GM19463 (cell line): ENCODE measurements around the gene ERFL.

Experiments used
- ATAC-seq: cut with Tn5 transposase; IDR thresholded peaks from one replicate; pipeline ENCODE4 v1.9.1; 2021; ENCODE audit warnings: mild to moderate bottlenecking, moderate library complexity; ENCODE audit not compliant: unreplicated experiment

ERFL gene

DNA sequence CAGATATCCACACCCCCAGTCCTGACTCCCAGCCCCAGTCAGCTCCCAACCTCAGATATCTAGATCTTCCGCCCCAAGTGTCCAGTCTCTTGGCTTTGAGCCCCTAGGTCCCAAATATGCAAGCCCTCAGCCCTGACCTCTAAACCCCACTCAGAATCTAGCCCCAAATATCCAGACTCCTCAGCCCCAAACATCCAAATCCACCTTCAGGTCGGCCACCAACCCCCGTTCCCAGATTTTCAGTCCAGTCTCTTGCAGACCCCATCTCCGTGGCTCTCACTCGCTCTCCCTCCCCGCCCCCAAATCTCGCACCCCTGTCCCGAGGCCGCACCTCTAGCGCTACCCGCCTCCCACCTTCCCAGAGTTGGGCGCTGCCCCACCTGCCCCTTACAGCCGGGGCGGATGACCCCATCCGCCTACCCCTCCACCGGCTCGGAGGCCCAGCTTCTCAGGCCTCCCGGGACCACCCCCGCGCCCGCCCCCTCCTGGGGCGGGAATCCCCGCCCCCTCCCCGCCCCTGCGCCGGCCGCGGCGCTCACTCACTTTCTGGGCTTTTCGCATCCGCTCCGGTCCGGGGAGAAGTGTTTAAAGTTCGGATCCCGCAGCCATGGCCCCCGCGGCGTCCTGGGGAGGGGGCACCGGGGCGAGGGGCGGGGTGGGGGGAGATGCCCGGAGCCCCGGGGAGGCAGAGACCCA is 604 bp downstream of the ERFL start:
- ATAC-seq, result no peak

- ATAC-seq, result no peak
Measured at GRCh38 chr19:41926763-41927496, 1.3 kb downstream of the ERFL start.

DNA sequence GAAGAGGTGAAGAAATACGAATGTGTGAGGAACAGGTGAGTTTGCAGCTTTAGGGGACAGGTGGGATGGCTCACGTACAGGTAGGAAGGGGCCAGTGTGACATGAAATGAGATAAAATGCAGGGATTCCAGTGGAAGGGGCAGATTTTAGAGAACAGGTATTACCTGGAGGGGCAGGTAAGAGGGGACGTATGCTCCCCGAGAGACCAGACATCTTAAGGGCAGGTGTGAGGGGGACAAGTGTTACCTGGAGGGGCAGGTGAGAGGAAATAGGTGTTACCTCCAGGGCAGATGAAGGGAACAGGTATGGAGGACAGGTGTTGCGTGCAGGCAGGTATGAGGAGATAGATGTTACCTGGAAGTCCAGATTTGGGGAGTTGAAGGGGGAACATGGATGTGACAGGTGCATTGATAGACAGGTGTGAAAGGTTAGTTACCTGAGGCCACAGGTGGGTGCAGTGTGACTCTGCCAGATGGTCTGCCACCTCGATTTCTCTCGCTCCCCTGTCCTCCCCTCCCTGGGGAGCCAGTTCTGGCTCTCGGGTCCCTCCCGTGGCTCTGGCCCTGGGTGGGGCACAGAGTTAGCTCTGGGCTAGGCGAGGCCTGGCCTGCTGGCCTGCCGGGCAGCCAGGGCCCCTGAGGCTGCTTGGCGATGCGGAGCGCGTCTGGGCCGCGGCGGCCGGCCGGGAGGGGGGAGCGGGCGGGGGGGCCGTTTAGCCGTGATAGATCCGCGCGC is 2.1 kb downstream of the ERFL start:
- ATAC-seq, result no peak

- ATAC-seq, result no peak
Measured at GRCh38 chr19:41925208-41926003, 2.8 kb downstream of the ERFL start.

DNA sequence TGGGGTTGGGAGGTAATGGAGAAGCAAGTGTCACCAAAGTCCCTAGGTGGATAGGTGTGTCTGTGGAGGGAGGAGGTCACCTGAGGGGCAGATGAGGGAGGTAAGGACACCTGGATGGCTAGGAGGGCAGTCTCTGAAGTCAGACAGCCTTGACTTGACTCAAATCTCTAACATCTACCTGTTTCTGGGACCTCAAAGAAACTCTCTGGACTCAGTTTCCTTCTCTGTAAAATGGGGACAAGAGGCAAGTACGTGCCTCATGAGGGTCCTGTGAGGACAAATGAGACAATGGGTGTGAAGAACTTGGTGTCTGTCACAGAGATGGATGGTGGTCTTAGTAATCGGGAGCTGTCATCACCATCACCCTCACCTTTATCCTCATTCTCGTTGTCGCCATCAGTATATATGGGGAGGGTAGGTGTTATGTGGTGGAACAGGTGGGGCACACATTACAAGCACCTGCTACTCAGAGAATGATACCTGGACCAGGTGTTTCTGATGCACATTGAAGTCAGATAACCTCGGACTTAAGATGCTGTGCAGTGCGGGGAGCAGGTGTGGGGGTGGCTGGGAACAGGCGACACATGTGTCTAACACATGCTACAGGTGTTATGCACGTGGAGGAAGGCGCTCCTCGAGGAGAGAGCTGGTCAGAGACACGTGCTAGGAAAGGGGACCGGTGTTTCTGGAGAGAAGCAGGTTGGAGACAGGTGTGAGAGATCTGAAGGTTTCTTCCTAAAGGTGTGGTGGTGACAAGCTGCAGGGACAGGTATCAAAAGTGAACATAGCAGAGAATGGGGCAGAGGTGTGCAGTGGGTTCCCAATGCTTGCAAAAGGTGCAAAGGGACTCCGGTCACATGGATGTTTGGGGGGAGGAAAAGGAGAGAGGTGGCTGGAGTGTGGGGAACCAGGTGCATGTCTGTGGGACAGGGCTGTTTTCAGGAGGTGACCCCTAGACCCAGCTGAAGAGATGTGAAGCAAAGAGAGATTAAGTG is 3.8 kb downstream of the ERFL start:
- no peak for ATAC-seq

- ATAC-seq, result no peak
Measured at GRCh38 chr19:41923045-41923788, 5.0 kb downstream of the ERFL start.

DNA sequence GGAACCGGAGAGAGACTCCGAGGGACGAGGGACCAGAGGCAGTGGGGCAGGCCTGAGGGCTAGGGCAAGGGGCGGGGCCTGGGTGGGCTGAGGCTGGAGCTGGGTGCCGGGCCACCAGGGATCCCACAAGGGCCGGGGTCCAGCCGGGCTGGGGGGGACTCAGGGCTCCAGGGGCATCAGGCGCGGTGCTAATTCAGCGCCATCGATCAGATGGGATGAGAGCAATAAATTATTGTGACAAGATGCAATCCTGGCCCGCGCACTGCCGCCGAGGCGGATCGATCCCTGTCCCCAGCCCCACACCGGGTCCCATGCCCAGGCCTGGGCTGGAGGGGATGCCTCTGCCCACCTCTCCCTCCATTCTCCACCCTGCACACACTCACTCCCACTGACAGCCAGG is 5.7 kb downstream of the ERFL start:
- no peak for ATAC-seq

GRCh38 chr19:41921577-41922576 is 6.4 kb downstream of the ERFL start:
- ATAC-seq, result no peak

DNA sequence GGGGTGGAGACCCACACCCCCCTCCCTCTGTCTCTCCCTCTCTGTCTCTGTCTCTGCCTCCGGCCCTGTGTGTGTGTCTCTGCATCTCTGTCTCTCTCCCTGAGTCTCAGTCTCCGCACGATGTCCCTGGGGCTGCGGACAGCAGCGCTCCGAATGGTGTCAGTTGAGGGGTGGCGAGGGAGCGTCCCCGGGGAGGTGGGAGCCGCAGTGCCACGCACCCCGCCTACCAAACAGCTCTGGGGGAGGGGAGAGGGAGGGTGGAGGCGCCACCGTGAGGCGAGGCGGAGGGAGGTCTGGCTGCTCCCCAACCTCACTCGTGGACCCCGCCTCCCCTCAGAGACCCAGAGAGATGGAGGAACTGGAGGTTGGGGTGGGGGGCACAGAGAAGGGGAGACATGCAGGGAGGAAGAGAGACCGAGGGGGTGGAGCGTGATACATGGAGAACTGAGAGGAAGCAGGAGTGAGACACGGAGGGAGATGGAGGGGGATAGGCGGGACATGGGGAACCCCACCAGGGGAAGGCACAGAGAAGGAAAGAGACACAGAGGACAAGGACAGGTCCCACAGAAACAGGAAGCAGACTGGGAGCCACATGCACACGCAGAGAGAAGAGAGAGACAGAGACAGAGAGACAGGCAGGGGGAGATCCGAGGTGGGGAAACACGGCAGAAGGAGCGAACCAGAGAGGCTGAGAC is 7.2 kb downstream of the ERFL start:
- ATAC-seq, result no peak

DNA sequence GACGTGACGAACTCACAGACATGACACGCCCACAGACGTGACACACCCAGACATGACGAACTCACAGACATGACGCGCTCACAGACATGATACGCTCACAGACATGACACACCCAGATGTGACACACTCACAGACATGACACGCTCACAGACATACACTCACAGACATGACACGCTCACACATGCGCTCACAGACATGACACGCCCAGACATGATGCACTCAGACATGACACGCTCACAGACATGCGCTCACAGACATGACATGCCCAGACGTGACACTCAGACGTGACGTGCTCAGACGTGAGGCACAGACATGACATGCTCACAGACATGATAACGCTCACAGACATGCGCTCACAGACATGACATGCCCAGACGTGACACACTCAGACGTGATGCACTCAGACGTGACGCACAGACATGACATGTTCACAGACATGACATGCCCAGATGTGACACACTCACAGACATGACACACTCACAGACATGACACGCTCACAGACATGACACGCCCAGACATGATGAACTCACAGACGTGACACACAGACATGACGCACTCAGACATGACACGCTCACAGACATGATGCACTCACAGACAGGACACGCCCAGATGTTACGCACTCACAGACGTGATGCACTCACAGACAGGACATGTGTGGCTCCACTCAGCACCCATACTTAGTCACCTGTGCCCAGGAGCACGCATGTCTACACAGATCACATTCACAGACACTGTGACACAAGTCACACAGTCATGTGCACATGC is 8.1 kb downstream of the ERFL start:
- ATAC-seq, result no peak

GRCh38 chr19:41918653-41919244 is 9.5 kb downstream of the ERFL start:
- no peak for ATAC-seq

- no peak for ATAC-seq
Measured at GRCh38 chr19:41918095-41918494, 10.2 kb downstream of the ERFL start.

- ATAC-seq, result no peak
Measured at GRCh38 chr19:41917676-41918075, 10.6 kb downstream of the ERFL start.

GRCh38 chr19:41915776-41916414 is 12.4 kb downstream of the ERFL start:
- ATAC-seq, result no peak

DNA sequence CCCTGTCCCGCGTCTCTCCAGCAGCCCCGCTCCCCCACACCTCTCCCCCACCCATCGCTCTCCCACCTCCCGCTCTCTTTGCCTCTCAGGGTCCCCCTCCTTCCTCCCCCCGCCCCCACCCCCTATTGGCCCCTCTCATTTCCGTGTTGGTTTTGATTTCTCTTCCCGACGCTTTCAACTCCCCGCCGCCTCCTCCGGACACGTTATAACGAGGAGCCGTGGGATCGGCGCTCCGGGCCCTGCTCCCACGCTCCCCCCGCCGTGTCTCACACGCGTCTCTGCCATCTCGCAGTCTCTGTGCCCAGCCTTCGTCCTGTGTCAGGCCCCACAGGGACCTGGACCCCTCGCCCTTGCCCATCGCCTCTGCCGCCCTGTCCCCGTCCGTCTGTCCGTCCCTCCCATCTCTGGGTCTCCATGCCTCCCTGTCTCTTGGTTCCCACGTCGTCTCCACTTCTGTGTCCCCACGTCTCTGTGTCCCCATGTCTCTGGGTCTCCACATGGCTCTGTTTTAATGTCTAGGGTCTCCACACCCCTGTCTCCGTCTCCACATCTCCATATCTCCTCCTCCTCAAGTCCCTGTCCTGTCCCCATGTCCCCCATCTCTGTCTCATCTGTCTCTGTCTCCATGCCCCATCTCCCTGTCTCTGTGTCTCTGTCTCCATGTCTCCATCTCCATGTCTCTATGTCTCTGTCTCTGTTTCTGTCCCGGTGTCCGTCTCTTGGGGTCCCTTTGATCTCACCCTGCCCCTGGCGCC is 13.1 kb downstream of the ERFL start:
- no peak for ATAC-seq
